Motor neuron (in vitro differentiated cells): Measurements from ENCODE around the gene C1orf94. TPM values are rescaled to one million over a fixed set of nuclear protein-coding genes. Genes with fewer than 3 reads are reported as not detected.

Source experiments
- ATAC-seq, 8 experiments: fragments of 200-7000 bp; cut with Tn5 transposase; replicated peaks in 6 of 8; 2 replicates each; pipeline ENCODE4 v1.8.0; 2021; ENCODE audit warnings: mild to moderate bottlenecking in 8 of 8, moderate library complexity in 8 of 8
- H3K27ac ChIP-seq, 2 donors: fragments of 250-450 bp; sonication (Bioruptor Pico); 2 replicates each; pipeline ENCODE4 v1.9.0; 2021; ENCODE audit warnings: antibody characterized with exemption in 2 of 2, mild to moderate bottlenecking in 2 of 2, moderate library complexity in 1 of 2
- H3K4me1 ChIP-seq, 2 donors: fragments of 250-450 bp; sonication (Bioruptor Pico); replicated peaks in 1 of 2; 2 replicates each; pipeline ENCODE4 v1.6.1; 2021; ENCODE audit warnings: antibody characterized with exemption in 2 of 2, mild to moderate bottlenecking in 2 of 2, moderate library complexity in 1 of 2
- H3K4me3 ChIP-seq, 5 donors: fragments of 250-450 bp; sonication (Bioruptor Pico); 2 replicates each; pipeline ENCODE4 v1.9.0; 2021; ENCODE audit warnings: antibody characterized with exemption in 5 of 5, mild to moderate bottlenecking in 5 of 5, moderate library complexity in 4 of 5
- WGBS, 10 experiments: fragments of 450-650 bp; shearing (Covaris generic); methylation state at CpG; one replicate each; pipeline ENCODE4 v1.0.0; 2022; 5-methylcytosine and 5-hydroxymethylcytosine counted together
- in situ Hi-C, 9 experiments: fragments of 400-800 bp; cut with MboI; loops; one replicate each; pipeline ENCODE4 v1.15.0; 2021; ENCODE audit warnings: low sequenced_read_pairs in 9 of 9, low pct_unique_long_range_greater_than_20kb in 2 of 9; ENCODE audit not compliant: unreplicated experiment in 9 of 9
- total RNA-seq, 8 experiments: library from RNA; unstranded; fragments of 300-600 nt; gene quantifications; 2 replicates each; pipeline versions ENCODE4 v1.2.3 to v1.2.4, GENCODE V29; 2022

C1orf94 gene
- total RNA-seq, 8 experiments from 2014 or later = 0.14 to 0.36 (median 0.19) TPM; not detected in 3

DNA sequence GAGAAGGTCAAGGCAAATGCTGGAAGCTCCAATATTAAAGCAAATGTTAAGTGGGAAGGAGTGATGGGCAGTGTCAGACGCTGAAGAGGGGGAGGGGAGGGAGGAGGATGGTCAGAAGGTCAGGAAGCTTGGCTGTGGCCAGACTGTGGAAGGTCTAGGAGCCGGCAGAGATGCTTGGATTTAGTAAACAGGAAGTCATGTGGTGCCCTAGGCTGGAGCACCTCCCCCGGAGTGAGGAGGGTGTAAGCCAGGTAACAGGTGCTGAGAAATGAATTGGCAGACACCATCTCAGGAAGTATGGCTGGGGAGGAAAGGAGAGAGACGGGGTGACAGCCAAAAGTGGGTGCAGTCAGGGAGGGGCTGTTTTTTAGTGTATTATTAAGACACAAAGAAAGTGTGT lies 29.4 kb upstream of the C1orf94 start:
- Histone ChIP-seq H3K27ac (no peak overlapping the region), H3K4me1 (no peaks in the 10 kb centered on the region), H3K4me3 (no peak overlapping the region)
- no peak for ATAC-seq
- 0 to 44% (median 25%) methylated on average over 1 to 4 of the region's 4 CpGs; no CpG with 5 or more reads in 2 of the 10 experiments for WGBS, 10 experiments
- in situ Hi-C loops = no loop called here

GRCh38 chr1:34149501-34149900 lies 27.2 kb upstream of the C1orf94 start:
- in situ Hi-C loops = no loop called here
- H3K4me3 ChIP-seq = no peak overlapping the region
- H3K4me1 ChIP-seq = no peaks in the 10 kb centered on the region
- 10 to 57% (median 20%) methylated on average over 1 to 3 of the region's 3 CpGs; no CpG with 5 or more reads in 5 of the 10 experiments for WGBS, 10 experiments
- H3K27ac ChIP-seq = no peak overlapping the region
- no peak for ATAC-seq

DNA sequence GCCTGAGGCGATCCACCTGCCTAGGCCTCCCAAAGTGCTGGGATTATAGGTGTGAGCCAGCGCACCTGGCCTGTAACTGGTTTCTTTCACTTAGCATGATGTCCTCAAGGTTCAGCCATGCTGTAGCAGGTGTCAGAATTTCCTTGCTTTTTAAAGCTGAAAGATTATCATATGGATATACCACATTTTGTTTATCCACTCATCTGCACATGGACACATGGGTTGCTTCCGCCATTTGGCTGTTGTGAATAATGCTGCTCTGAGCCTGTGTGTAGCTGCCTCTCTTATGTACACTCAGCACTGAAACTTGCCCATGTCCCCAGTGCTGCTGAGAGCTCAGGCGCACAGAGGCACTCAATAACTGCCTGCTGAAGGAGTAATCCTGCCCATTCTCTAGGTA lies 23.5 kb upstream of the C1orf94 start:
- H3K4me3 ChIP-seq = no peak overlapping the region
- no peaks in the 10 kb centered on the region for H3K4me1 ChIP-seq
- in situ Hi-C loops = loop anchor here in 3 of 9 experiments (25.0 kb wide), 2 partner anchors 516 to 584 kb away; no protein-coding TSS in a partner anchor
- no peak overlapping the region for H3K27ac ChIP-seq
- peak in 1 of 8 experiments; percentile 13 for ATAC-seq
- 83 to 100% (median 96%) methylated on average over 1 to 4 of the region's 4 CpGs; no CpG with 5 or more reads in 5 of the 10 experiments for WGBS, 10 experiments

DNA sequence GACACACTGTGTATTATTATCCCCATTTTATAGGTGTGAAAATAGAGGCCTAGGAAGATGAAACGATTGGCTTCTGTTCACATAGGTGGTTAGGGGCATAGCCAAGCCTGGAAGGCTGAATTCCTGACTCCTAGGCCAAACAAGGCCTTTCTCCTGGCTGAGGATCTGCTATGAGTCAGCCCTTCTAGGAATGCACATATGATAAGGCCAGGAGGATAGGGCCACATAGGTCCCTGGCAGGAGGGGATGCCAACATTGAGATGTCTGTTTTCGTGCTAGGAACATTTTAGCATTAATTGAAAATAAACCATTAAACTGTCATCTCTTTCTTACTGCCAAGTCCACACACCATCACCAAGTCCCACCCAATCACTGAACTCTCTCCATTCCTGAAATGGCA lies 20.8 kb upstream of the C1orf94 start:
- Histone ChIP-seq H3K4me3 (no peak overlapping the region), H3K4me1 (no peaks in the 10 kb centered on the region), H3K27ac (no peak overlapping the region)
- 0 to 100% (median 71%) methylated on average over 1 to 2 of the region's 2 CpGs; no CpG with 5 or more reads in 4 of the 10 experiments for WGBS, 10 experiments
- ATAC-seq = peak in 3 of 8 experiments; percentile 91 to 92 (median 92)
- in situ Hi-C loops = loop anchor here in 3 of 9 experiments (25.0 kb wide), 2 partner anchors 519 to 581 kb away; no protein-coding TSS in a partner anchor

- Histone ChIP-seq H3K4me1 (no peaks in the 10 kb centered on the region), H3K27ac (no peak overlapping the region), H3K4me3 (no peak overlapping the region)
- ATAC-seq = no peak
- 57 to 100% (median 75%) methylated on average over 1 to 3 of the region's 3 CpGs; no CpG with 5 or more reads in 4 of the 10 experiments for WGBS, 10 experiments
- in situ Hi-C loops = loop anchor here in 3 of 9 experiments (25.0 kb wide), 2 partner anchors 519 to 581 kb away; no protein-coding TSS in a partner anchor
Measured at GRCh38 chr1:34156739-34157138, 20.0 kb upstream of the C1orf94 start.

DNA sequence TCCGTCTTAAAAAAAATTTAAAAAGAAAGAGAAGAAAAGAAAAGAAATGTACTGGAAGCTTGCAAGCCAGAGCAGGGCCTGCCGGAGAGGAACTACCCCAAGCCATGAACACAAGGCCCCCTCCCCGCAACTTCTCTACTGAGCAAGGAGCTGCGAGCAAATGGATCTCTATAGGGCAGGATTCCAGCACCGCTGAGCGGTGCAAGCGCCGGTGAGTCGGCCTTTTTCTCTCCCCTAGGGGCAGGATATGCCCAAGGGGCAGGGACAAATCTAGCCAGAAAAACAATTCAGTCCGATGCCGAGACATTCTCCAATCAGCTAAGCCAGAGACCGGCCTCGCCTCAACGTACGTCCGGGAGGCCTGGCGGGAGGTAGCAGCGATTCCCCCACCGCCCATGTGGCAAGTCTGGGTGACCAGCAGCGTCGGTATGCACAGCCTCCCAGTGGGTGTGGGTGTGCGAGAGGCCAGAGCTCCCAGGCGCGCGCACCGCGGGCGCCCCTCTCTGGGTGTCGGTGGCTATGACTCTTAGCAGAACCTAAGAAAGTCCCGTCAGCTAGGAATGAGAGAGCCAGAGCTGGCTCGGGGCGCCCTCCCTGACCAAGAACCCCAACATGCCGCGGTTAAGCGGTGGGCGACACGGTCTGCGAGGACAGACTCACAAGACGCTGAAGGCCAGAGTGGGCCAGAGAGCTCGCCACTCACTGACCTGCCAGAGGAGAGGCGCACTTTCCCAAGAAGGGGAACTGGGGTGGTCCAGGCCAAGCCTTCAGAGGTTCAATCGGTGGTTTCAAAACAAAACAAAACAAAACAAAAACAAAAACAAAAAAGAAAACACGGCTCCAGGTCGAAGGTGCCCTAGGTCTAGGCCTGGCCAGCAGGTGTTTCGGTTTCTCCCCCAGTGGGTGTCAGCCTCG lies 13.6 kb upstream of the C1orf94 start:
- ATAC-seq = peak; percentile 84 to 88 (median 88)
- Histone ChIP-seq H3K4me1 (peaks cover 0 to 16% of the 10 kb centered on the region in 2 donors), H3K27ac (no peak overlapping the region), H3K4me3 (peak overlapping the region in 4 of 5 donors; percentile 50 to 59 (median 50))
- in situ Hi-C loops = loop anchor here in 3 of 9 experiments (25.0 kb wide), 2 partner anchors 526 to 574 kb away; no protein-coding TSS in a partner anchor
- WGBS, 10 experiments = 0 to 50% (median 6%) methylated on average over 2 to 38 of the region's 46 CpGs; no CpG with 5 or more reads in 1 of the 10 experiments

DNA sequence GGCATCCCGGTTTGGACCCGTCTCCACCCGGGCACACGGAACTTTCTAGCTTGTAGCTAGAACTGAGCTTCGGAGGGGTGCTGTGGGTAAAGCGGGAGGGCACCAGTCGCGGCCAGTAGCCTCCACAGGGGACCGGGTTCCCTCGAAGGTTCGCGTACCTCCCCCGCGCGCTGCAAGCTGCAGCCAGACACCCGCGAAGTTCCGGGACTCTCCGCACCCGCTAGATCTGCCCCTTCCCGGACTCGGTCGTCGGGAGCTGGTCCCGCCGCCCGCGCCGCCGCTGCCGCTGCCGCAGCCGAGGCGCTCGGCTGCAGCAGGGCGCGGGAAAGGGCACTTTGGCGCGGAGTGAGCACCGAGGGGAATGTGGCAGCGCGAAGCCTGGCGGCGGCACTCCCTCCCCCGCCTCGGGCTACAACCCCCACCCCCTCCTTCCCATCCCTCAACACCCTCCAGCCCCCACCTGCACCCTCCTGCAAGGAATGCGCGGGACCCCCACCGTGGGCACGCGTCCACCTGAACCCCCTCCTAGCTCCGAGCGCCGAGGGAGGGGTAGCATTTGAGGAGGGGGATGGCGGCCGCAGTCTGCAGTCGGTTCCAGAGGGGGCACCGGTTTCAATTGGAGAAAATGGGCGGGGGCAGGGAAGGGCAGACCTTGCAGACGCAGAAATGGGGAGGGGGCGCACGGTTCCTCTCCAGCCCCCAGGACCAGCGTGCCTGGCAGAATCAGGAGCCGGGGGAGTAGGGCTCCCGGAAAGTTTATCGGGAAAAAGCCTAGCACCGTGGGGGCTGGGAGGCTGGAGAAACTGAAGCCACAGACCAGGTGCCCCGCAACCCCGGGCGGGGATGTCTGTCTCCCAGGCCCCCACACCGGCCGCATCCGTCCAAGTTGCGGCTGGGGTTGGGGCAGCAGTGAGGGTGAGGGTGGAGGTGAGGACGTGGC lies 12.6 kb upstream of the C1orf94 start:
- peaks cover 0 to 16% of the 10 kb centered on the region in 2 donors for H3K4me1 ChIP-seq
- H3K4me3 ChIP-seq = peak overlapping the region; percentile 42 to 59 (median 50)
- ATAC-seq = peak in 7 of 8 experiments; percentile 1 to 43 (median 9)
- H3K27ac ChIP-seq = no peak overlapping the region
- WGBS, 10 experiments = 0 to 5% (median 4%) methylated on average over 5 to 12 of the region's 75 CpGs; no CpG with 5 or more reads in 7 of the 10 experiments
- in situ Hi-C loops = loop anchor here in 3 of 9 experiments (25.0 kb wide), 2 partner anchors 527 to 573 kb away; no protein-coding TSS in a partner anchor

DNA sequence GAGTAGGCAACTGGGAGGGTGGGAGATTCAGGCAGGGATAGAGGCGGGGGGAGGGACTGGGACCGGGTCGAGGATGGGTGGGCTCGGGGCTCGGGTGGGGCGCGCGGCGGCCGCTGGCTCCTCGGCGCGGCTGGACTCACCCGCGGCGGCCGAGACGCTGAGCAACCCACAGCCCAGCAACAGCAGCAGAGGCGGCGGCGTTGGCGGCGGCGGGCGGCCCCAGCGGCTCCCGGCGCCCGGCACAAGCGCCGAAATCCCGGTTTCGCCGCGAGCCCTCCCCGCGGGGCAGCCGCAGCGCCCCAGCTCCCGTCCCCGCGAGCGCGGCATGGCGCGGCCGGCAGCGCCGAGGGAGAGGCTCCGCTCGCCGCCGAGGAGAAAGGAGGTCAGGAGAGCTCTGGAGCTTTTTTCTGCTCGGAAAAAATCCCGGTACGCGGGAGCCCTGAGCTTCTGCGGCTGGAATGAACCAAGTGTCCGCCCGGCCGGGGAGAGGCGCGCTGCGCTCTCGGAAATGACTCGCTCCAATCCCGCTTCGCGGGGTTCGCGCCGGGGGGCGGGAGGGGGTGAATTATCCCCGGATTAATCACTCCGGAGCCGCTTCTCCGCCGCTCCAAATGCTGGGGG lies 11.8 kb upstream of the C1orf94 start, which contains the start of gene CSMD2:
Gene CSMD2 (minus strand): TSS at position 460 of the 621 bp plus-strand sequence. CDS start 133 bp downstream, at position 327.
- peak within 1 kb of the TSS; percentile 42 to 59 (median 50) for H3K4me3 ChIP-seq
- ATAC-seq = peak; percentile 18 to 63 (median 51)
- in situ Hi-C loops = loop anchor here in 3 of 9 experiments (25.0 kb wide), 2 partner anchors 528 to 572 kb away; no protein-coding TSS in a partner anchor

DNA sequence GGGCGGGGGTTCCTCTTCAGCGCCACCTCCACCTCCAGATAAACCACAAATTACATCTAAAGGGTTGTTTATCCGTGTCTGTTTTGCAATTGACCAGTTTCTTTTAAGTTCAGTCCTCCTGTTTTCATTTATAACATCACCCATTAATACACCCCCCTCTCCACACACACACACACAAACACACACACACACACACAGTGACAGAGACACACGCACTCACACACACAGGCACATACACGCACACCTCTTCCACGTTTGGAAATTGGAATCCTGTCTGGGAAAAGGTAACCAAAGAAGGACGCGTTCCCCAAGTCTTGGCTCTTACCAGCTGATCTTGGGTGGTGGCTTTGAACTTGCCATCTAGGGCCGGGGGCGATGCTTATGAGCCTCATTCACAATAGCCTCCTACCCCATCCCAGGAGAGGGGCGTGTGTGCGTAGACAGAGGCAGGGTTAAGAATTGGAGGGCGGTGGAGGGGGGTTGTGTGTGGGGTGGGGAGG lies 11.2 kb upstream of the C1orf94 start:
- in situ Hi-C loops = loop anchor here in 3 of 9 experiments (25.0 kb wide), 2 partner anchors 528 to 572 kb away; no protein-coding TSS in a partner anchor
- H3K27ac ChIP-seq = no peak overlapping the region
- peak in 1 of 8 experiments; percentile 4 for ATAC-seq
- peaks cover 0 to 16% of the 10 kb centered on the region in 2 donors for H3K4me1 ChIP-seq
- WGBS, 10 experiments = 0 to 8% (median 1%) methylated on average over 2 to 8 of the region's 13 CpGs; no CpG with 5 or more reads in 4 of the 10 experiments
- H3K4me3 ChIP-seq = peak overlapping the region; percentile 42 to 59 (median 50)

More for the DNA sequence above, 11.8 kb upstream of the C1orf94 start, which contains the start of gene CSMD2:
- H3K27ac ChIP-seq = no peak within 1 kb of the TSS
- peaks cover 0 to 16% of the 10 kb centered on the region in 2 donors for H3K4me1 ChIP-seq
- WGBS, 10 experiments = 0% methylated on average over 3 of the region's 78 CpGs; no CpG with 5 or more reads in 9 of the 10 experiments

DNA sequence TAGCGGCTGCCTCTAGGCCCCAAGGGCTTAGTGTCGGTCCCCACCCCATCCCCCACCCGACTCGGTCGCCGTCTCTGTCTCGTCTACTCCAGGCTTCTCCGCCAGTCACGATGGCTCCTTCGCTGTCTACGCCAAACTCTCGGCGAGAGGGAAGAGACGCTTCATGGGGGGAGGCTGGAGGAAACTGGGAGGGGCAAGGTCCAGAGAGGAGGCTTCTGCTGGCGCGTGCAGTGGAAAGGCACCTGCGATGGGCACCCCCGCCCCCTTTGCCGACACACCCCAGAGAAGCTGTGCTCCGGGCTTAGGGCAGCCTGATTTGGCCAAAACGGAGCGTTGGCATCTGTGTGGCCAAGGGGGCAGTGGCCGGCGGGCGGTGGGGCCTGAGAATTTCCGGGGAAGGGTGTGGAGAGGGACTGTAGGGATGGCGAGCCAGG lies 10.5 kb upstream of the C1orf94 start:
- 10 to 16% methylated on average over 11 to 12 of the region's 27 CpGs; no CpG with 5 or more reads in 8 of the 10 experiments for WGBS, 10 experiments
- Histone ChIP-seq H3K4me1 (peaks cover 0 to 16% of the 10 kb centered on the region in 2 donors), H3K4me3 (peak overlapping the region in 3 of 5 donors; percentile 9 to 59 (median 51)), H3K27ac (no peak overlapping the region)
- in situ Hi-C loops = loop anchor here in 3 of 9 experiments (25.0 kb wide), 2 partner anchors 529 to 571 kb away; no protein-coding TSS in a partner anchor
- ATAC-seq = no peak
